Sigmoid colon (tissue), 7 donors: Measurements from ENCODE around the gene SKI. TPM values are rescaled to one million over a fixed set of nuclear protein-coding genes. Genes with fewer than 3 reads are reported as not detected.

Experiments
- DNase-seq: peaks from one replicate; pipeline ENCODE4 v3.0.0-alpha.2; 2019
- H3K27ac ChIP-seq, 4 donors: fragments of 200-600 bp; sonication (generic); one replicate each; pipeline ENCODE4 v1.5.1; 2016 to 2019; ENCODE audit warnings: mild to moderate bottlenecking in 1 of 4
- H3K27me3 ChIP-seq, 3 donors: fragments of 200-600 bp; sonication (generic); one replicate each; pipeline ENCODE4 v1.5.1; 2019; ENCODE audit warnings: mild to moderate bottlenecking in 1 of 3
- H3K36me3 ChIP-seq, 4 donors: fragments of 200-600 bp; sonication (generic); one replicate each; pipeline ENCODE4 v1.5.1; 2016 to 2019
- H3K4me1 ChIP-seq, 4 donors: fragments of 200-600 bp; sonication (generic); one replicate each; pipeline ENCODE4 v1.5.1; 2017 to 2019
- H3K4me3 ChIP-seq, 4 donors: fragments of 200-600 bp; sonication (generic); one replicate each; pipeline ENCODE4 v1.5.1; 2017 to 2019; ENCODE audit warnings: mild to moderate bottlenecking in 2 of 4, moderate library complexity in 1 of 4
- H3K9me3 ChIP-seq, 4 donors: fragments of 200-600 bp in 3 of 4; sonication (generic) in 3 of 4; one replicate each; pipeline versions ENCODE4 v1.5.1 to v1.6.1; 2013 to 2019
- CTCF ChIP-seq, 4 experiments: fragments of 450-650 bp in 3 of 4; fragments of 200-600 bp in 1 of 4; IDR thresholded peaks; one replicate each; pipeline ENCODE4 v1.5.1; 2016 to 2019; ENCODE audit warnings: antibody characterized with exemption in 4 of 4, mild to moderate bottlenecking in 3 of 4, moderate library complexity in 2 of 4
- EP300 ChIP-seq, 4 donors: sonication (generic); formaldehyde crosslinking; IDR thresholded peaks; one replicate each; pipeline ENCODE4 v1.6.1; 2017; ENCODE audit warnings: antibody characterized with exemption in 4 of 4
- POLR2A ChIP-seq, 2 donors: fragments of 450-650 bp; IDR thresholded peaks; one replicate each; pipeline ENCODE4 v1.6.1; 2016; ENCODE audit warnings: antibody characterized with exemption in 2 of 2, mild to moderate bottlenecking in 2 of 2, moderate library complexity in 2 of 2
- POLR2AphosphoS5 ChIP-seq, 4 donors: sonication (generic); formaldehyde crosslinking; IDR thresholded peaks; one replicate each; pipeline ENCODE4 v1.6.1; 2017; ENCODE audit warnings: antibody characterized with exemption in 4 of 4
- WGBS, 2 donors: extraction: QIAGEN DNeasy Blood & Tissue Kit; methylation state at CpG; one replicate each; pipeline ENCODE4 v1.1.7; 2013; 5-methylcytosine and 5-hydroxymethylcytosine counted together
- intact Hi-C: fragments of 100-400 bp; cut with DNase I; formaldehyde crosslinking; loops from one replicate; pipeline ENCODE4 v1.15.1; 2023
- polyA plus RNA-seq, 3 donors: library from polyadenylated mRNA; stranded (reverse); fragments of 200-250 nt; gene quantifications; one replicate each; pipeline ENCODE4 v1.2.3, GENCODE V29; 2013
- total RNA-seq, 4 donors: library from RNA; depleted of rRNA; stranded (reverse); fragments of >200 nt; gene quantifications; one replicate each; pipeline ENCODE4 v1.1.0, GENCODE V29; 2016
- donor health status: healthy with polysubstance abuse.
- donor health status: Bipolar disorder and iron deficiency.
- donor health status: healthy.

Gene SKI
- total and polyA plus RNA-seq, 7 donors = 5.8 to 50.4 (median 19.3) TPM

GRCh38 chr1:2226525-2227345, 1.4 kb upstream of the SKI start:
- Histone ChIP-seq H3K36me3 (no peaks in the 10 kb centered on the region), H3K9me3 (no peaks in the 10 kb centered on the region), H3K4me3 (peak overlapping the region; percentile 72 to 88 (median 86)), H3K27ac (peak overlapping the region; percentile 98 to 100 (median 99)), H3K4me1 (peaks cover 0 to 34% (median 30%) of the 10 kb centered on the region in 4 donors), H3K27me3 (no peaks in the 10 kb centered on the region)
- 15 to 22% methylated on average over 73 of the region's 73 CpGs for WGBS, 2 donors
- TF ChIP-seq CTCF (IDR thresholded peaks at IDR 0.05) = no peak
- TF ChIP-seq POLR2A (IDR thresholded peaks at IDR 0.05) = no peak
- intact Hi-C loops = loop anchor here (1.0 kb wide), 1 partner anchor 12 kb away; no protein-coding TSS in a partner anchor
- DNase-seq = peak; percentile 78

DNA sequence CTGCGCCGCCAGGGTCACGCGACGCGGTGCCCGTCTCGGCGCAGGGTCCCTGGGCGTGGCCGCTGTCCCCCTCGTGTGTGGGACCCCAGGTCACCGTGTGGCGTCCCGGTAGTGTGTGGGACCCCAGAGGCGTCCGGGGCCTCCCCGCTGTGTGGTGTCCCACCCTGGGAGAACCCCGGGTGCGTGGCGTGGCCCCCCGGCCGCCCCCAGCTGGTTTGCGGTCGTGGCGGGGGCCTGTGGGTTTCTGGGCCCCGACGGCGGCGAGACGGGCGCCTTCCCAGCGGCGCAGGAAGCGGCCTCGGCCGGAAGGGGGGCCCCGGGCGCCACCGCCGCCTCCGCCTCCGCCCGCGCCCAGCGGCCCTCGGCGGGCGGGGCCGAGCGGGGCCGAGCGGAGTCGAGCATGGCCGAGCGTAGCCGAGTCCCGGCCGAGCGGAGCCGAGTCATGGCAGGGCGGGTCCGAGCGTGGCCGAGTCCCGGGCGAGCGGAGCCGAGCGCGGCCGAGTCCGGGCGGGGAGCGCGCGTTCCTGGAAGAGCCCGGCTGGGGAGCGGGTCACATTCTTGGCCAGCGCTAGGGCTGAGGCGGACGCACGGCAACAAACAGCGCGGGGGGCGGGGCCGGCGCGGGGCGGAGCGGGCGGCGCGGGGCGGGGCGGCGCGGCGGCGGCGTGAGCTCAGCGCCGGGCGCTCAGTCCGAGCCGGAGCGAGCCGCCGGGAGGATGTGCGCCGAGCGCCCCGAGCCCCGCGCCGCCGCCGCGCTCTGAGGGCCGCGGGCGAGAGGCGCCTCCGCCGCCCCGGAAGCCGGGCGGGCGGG, 568 bp upstream of the SKI start:
- peak; percentile 99 for DNase-seq
- TF ChIP-seq CTCF (IDR thresholded peaks at IDR 0.05) (no peak), POLR2A (IDR thresholded peaks at IDR 0.05) (peak; percentile 30 to 36), POLR2AphosphoS5 (IDR thresholded peaks at IDR 0.05) (peak; percentile 47 to 88 (median 74))
- intact Hi-C loops = loop anchor here (1.0 kb wide), 1 partner anchor 13 kb away; no protein-coding TSS in a partner anchor
- peaks cover 0 to 42% (median 38%) of the 10 kb centered on the region in 4 donors for H3K4me1 ChIP-seq
- H3K27ac ChIP-seq = peak overlapping the region; percentile 98 to 100 (median 99)
- no peaks in the 10 kb centered on the region for H3K27me3 ChIP-seq
- 0 to 1% methylated on average over 129 of the region's 129 CpGs for WGBS, 2 donors
- no peaks in the 10 kb centered on the region for H3K9me3 ChIP-seq
- H3K36me3 ChIP-seq = no peaks in the 10 kb centered on the region
- H3K4me3 ChIP-seq = peak overlapping the region; percentile 72 to 88 (median 86)

DNA sequence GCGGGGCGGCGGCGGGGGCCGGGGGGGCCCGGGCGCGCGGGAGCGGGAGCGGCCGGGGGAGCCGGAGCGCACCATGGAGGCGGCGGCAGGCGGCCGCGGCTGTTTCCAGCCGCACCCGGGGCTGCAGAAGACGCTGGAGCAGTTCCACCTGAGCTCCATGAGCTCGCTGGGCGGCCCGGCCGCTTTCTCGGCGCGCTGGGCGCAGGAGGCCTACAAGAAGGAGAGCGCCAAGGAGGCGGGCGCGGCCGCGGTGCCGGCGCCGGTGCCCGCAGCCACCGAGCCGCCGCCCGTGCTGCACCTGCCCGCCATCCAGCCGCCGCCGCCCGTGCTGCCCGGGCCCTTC, 546 bp downstream of the SKI start:
- Histone ChIP-seq H3K4me1 (peaks cover 0 to 54% (median 49%) of the 10 kb centered on the region in 4 donors), H3K27ac (peak overlapping the region; percentile 87 to 92 (median 90)), H3K4me3 (peak overlapping the region; percentile 58 to 78 (median 62)), H3K36me3 (no peaks in the 10 kb centered on the region), H3K9me3 (no peaks in the 10 kb centered on the region), H3K27me3 (no peaks in the 10 kb centered on the region)
- WGBS, 2 donors = 1% methylated on average over 50 of the region's 50 CpGs
- intact Hi-C loops = no loop called here
- TF ChIP-seq EP300 (IDR thresholded peaks at IDR 0.05) = no peak
- TF ChIP-seq CTCF (IDR thresholded peaks at IDR 0.05) = no peak
- TF ChIP-seq POLR2A (IDR thresholded peaks at IDR 0.05) = no peak
- TF ChIP-seq POLR2AphosphoS5 (IDR thresholded peaks at IDR 0.05) = no peak
- DNase-seq = no peak

- peak overlapping the region; percentile 58 to 78 (median 62) for H3K4me3 ChIP-seq
- H3K27ac ChIP-seq = peak overlapping the region; percentile 87 to 92 (median 90)
- peak; percentile 94 for DNase-seq
- TF ChIP-seq POLR2AphosphoS5 (IDR thresholded peaks at IDR 0.05) = peak; percentile 76 to 96 (median 84)
- no peak for TF ChIP-seq POLR2A (IDR thresholded peaks at IDR 0.05)
- peak in 1 of 4 donors; percentile 50 for TF ChIP-seq EP300 (IDR thresholded peaks at IDR 0.05)
- no peak for TF ChIP-seq CTCF (IDR thresholded peaks at IDR 0.05)
- H3K36me3 ChIP-seq = no peaks in the 10 kb centered on the region
- intact Hi-C loops = no loop called here
- no peaks in the 10 kb centered on the region for H3K9me3 ChIP-seq
- WGBS, 2 donors = 3 to 6% methylated on average over 77 of the region's 77 CpGs
- H3K27me3 ChIP-seq = no peaks in the 10 kb centered on the region
- peaks cover 0 to 59% (median 55%) of the 10 kb centered on the region in 4 donors for H3K4me1 ChIP-seq
Measured at GRCh38 chr1:2229037-2229864, 1.1 kb downstream of the SKI start.
